IPS-18c (cell line): Measurements from ENCODE around the gene PCSK4.
"Not testable (repeated sequence)": the region's sequence is repeated elsewhere in the genome, so short reads cannot be mapped to it uniquely, and the experiment has no call there.

Experiments
- H3K4me3 ChIP-seq: 2 replicates; pipeline ENCODE4 v1.7.0; 2013; ENCODE audit warnings: low read depth, mild to moderate bottlenecking, low read length, moderate library complexity; ENCODE audit not compliant: insufficient read depth
- H3K9me3 ChIP-seq: one replicate; pipeline ENCODE4 v1.6.1; 2013; ENCODE audit warnings: mild to moderate bottlenecking, low read length, moderate library complexity; ENCODE audit not compliant: control insufficient read depth, insufficient read depth

Gene PCSK4

DNA sequence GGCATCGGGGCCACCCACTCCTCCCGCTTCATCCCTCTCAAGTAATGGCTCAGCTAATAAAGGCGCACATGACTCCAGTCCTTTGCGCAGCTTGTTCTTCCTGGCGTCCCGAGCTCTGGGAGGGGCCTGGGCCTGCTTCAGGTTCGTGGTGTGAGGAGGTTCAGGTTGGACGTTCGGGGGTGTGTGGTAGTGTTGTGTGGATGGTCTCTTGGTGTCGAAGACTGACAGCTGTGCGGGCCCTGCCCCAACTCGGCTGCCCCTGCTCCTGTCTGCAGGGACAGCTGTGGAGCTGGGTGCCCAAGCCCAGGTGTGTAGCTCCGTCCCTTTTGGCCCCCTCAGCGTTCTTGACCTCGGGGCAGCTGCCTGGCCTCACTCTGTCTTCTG is 49.7 kb downstream of the PCSK4 start:
- no peak overlapping the region for H3K4me3 ChIP-seq
- no peaks in the 10 kb centered on the region for H3K9me3 ChIP-seq

DNA sequence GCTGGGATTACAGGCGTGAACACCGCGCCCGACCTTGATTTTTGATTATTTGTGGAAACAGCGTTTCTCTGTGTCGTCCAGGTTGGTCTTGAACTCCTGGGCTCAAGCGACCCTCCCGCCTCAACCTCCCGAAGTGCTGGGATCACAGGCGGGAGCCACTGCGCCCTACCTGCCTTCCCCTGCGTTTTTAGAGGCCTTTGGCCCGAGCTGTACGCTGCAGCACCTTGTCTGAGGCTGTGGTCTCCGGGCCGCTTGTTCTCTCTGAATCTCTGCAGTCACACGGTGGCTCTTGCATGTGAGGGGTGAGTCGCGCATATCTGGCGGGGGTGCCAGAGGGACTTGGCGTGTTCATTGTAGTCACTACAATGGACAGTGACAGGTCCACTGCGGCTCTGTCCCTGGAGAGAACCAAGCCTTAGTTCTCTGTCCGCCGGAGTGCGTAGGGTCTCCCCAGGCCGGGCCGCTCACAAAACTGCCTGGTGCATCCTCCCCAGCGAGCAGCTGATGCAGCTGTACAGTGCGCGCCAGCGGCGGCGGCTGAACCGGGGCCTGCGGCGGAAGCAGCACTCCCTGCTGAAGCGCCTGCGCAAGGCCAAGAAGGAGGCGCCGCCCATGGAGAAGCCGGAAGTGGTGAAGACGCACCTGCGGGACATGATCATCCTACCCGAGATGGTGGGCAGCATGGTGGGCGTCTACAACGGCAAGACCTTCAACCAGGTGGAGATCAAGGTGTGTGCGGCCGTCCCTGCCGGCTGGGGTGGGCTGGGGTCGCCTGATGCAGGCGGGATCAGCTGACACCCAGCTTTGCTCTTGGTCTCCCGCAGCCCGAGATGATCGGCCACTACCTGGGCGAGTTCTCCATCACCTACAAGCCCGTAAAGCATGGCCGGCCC is 50.4 kb downstream of the PCSK4 start:
- not testable (repeated sequence) for H3K9me3 ChIP-seq
- H3K4me3 ChIP-seq: peak overlapping the region; percentile 91

DNA sequence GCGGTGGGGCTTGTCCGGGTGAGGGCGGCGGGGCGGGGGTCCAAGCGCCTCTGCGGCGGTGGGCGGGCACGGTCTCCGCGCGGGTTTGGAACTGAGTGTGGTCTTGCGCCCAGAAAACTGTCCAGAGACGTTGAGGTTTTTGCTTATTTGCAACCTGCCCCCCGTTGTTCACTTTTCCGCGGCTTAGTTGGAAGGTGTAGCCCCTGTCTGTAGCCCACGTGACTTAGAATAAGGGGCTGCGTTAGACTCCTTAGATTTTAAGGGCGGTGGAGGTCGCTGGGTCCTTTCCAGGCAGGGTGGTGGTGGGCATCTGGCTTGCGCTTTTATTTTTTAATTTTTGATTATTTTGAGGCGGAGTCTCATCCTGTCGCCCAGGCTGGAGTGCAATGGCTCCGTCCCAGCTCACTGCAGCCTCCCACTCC is 51.2 kb downstream of the PCSK4 start:
- Histone ChIP-seq H3K9me3 (no peaks in the 10 kb centered on the region), H3K4me3 (peak overlapping the region; percentile 91)

DNA sequence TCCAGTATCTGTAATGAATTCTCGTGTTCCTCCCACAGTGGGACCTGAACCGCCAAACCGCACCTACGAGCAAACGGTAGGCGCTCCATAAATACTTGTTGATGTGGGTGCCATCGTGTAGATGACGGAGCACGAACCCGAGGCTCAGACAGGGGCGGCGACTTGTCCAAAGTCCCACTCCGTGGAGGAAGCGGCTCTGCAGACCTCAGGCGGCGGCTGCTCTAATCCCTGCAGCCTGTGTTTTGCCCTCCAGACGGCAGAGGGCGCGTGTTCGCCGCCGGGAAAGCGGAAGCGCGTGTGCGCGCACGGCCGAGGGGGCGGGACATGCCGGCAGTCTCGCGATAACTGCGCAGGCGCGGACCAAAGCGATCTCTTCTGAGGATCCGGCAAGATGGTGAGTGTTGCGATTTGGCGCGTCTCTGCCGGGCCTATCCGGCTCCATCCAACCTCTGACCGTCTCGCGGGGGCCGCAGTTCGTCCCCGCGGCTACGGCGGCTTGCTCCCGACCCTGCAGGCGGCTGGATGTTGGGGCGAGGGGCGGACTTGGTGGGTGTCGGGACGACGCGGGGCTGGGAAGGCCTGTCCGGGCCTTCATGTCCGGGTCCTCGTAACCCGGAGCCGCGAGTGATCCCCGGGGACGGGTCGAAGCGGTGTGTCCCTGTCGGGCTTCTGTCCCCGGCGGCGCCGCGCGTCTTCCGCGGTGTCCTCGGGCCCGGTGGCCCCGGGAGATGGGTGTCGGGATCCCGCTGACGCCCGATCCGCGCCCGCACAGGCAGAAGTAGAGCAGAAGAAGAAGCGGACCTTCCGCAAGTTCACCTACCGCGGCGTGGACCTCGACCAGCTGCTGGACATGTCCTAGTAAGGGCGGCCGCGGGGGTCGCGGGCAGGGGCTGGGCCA is 51.9 kb downstream of the PCSK4 start, which contains the start of gene RPS15:
RPS15 (plus strand) TSS at position 362 of the 898 bp plus-strand sequence; CDS start at position 392, 30 bp downstream.
- Histone ChIP-seq H3K4me3 (peak within 1 kb of the TSS; percentile 91), H3K9me3 (no peaks in the 10 kb centered on the region)

DNA sequence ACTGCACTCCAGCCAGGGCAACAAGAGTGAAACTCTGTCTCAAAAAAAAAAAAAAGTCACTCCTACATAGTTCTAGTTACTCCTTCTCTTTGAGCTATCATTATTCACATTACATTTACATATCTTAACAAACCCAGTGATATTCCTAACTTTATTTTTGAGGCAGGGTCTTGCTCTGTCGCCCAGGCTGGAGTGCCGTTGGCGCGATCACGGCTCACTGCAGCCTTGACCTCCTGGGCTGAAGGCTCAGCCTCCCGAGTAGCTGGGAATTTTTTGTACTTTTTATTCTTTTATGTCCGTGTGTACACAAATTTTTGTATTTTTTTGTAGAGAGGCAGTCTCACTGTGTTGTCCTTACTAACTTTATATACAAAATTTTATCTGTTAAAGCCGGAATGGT is 52.5 kb downstream of the PCSK4 start:
- H3K4me3 ChIP-seq: no peak overlapping the region
- no peaks in the 10 kb centered on the region for H3K9me3 ChIP-seq

DNA sequence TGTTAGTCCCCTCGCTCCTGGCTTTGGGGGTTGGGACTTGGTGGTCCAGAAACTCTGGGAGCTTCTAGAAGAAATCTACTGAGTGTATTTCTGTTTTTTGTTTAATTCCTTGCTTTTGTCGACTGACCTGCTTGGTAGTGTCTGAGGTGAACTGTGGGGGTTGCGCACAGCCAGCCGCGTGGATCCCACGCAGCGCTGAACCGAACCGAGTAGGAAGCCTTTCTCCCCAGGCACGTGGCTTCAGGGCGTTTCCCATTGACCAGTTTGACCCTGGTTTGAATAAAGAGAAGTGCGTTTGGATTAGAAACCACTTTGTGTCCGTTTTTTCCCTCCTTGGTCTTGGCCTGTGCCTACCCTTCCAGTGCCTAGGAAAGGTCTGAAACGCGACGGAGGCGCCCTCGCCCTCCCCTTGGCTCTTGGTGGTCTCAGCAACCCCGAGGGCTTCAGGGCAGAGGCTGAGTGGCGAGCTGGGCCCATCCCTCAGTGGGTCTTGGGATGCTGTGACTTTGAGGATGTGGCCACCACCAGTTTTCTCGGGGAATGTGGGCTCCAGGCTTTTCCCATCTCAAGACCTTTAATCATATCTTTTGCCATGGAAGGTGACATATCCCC is 54.7 kb downstream of the PCSK4 start:
- no peak overlapping the region for H3K4me3 ChIP-seq
- H3K9me3 ChIP-seq: no peaks in the 10 kb centered on the region

DNA sequence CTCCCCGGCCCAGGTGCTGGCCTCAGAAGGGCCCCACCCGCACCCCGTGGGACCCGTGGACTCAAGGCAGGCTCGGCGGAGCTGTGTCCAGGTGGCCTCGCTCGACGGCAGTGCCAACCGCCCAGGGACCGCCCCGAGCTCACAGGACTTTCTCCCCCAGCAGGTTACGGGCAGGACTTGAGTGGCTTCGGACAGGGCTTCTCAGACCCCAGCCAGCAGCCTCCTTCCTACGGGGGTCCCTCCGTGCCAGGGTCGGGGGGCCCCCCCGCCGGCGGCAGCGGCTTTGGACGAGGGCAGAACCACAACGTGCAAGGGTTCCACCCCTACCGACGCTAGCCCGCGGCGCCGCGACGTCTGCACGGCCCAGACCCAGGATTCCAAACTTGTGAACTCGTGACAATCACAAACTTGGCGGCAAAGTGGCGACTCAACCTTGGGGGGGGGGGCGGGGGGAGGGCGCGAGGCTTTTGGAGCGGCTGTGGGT is 55.5 kb downstream of the PCSK4 start:
- H3K9me3 ChIP-seq: no peaks in the 10 kb centered on the region
- no peak overlapping the region for H3K4me3 ChIP-seq

DNA sequence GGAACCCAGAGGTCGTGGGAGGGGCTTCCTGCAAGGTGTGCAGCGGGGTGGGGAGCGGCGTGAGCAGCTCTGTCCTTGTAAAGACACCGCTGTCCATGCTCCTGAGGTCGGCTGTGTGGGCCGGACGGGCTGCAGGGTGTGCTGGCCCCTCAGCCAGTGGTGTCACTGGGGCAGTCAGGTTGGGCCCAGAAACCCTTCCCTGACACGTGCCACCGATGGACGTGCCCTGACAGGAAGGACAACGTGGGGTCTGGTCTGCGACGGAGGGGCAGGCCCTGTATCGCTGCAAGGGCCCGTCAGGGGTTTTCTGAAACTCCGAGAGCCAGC is 56.1 kb downstream of the PCSK4 start:
- Histone ChIP-seq H3K9me3 (no peaks in the 10 kb centered on the region), H3K4me3 (no peak overlapping the region)

DNA sequence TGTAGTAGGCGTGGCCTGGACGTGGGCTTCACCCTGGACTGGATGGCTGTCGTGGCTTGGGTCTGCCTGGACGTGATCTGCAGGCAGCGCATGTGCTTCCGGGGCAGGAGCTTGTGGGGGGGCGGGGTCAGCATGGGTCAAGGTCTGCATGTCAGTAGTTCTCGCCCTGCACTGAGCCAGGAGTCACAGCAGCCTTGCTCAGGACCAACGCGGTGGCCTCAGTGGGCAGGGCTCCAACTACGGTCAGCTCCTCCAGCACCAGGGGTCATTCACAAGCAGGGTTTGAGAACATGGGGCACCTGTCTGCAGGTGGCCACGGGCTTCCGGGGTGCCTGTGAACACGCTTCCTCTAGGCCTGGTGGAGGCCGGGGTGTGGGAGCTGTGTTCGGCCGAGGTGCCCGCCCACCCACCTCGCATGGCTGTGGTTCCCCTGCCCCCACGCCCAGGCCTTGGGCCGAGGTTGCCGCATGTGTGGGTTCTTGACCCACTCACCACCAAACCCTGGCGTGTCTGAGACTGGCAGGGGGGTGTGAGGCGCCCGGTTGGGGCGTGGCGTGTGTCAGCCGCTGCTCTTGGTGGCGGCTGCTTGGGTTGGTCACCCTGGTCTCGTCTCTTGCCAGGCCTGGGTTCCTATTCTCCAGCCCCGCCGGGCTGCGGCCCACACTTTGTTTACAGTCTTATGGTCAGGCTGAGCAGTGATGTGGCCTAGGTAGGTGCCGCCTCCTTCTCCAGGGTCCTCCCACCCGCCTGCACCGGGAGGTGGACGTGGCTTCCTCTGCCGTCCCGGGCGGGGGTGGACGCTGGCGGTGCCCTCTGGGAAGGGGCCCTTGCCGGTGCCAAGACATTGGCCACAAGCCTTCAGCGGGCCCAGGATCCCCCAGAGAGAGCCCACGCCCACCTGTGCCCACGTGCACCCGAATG is 56.8 kb downstream of the PCSK4 start:
- no peak overlapping the region for H3K4me3 ChIP-seq
- H3K9me3 ChIP-seq: no peaks in the 10 kb centered on the region

DNA sequence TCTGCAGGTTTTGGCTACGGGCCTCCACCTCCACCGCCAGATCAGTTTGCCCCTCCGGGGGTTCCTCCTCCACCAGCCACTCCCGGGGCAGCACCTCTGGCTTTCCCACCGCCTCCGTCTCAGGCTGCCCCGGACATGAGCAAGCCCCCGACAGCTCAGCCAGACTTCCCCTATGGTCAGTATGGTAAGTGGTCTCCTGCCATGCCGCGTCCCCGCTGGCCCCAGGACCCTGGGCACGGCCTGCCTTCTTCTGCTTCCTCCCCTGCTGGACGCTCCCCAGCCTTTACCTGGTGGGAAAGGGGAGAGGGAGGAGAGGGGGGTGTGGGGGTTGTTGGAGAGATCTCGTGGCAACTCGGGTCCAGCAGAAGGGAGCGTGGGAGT is 57.7 kb downstream of the PCSK4 start:
- Histone ChIP-seq H3K4me3 (no peak overlapping the region), H3K9me3 (no peaks in the 10 kb centered on the region)

DNA sequence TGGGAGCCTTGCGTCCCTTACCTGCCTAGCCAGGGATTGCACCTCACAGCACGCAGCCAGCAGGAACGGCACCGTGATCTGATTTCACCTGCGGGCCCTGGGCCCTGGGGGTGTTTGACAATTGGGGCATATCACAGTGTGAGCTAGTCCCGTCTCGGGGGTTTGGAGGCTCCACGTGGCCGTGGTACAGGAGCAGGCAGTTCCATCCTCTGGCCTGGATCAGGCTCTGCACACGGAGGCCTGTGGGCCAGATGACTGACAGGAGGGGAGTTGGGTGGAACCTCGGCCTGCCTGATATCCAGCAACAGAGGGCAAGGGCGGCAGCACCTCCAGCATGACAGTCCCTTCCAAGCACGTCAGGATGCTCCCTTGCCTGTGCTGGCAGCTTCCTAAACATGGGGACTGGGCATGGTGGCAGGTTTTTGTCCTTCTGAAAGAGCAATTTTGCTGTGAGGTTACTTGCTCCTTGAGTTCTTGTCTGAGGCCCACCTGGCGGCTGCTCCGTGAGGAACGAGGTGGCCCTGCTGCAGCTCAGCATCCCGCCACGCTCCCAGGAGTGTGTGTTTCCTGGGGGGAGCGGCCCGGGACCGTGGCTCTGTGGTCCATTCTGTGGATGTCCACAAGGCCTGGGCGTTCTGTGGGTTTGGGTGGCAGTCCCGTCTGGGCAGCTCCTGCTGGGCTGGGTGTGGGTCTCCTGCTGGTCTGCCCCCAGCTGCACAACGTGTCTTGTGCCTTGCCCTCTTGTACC is 58.2 kb downstream of the PCSK4 start:
- Histone ChIP-seq H3K9me3 (no peaks in the 10 kb centered on the region), H3K4me3 (no peak overlapping the region)
